ENCODE results near the gene ENTHD1. TPM values are rescaled to one million over a fixed set of nuclear protein-coding genes. Genes with fewer than 3 reads are reported as not detected.

The ENTHD1 gene
- total RNA-seq, 1 experiment from 2014 or later = not detected

GRCh38 chr22:39914584-39914983 lies 21.0 kb upstream of the ENTHD1 start:
- ChIA-PET POLR2A (no interaction called here), CTCF (no interaction called here)
- no peak overlapping the region for H3K27ac Mint-ChIP-seq (ENCODE audit: unreplicated experiment)
- Histone ChIP-seq H3K36me3 (ENCODE audit: control insufficient read depth, insufficient read depth, low read length) (no peaks in the 10 kb centered on the region), H3K27me3 (replicated peaks; ENCODE audit: control insufficient read depth, insufficient read depth, low read length) (no peaks in the 10 kb centered on the region; the same call in 1 of the 2 replicates), H3K4me3 (ENCODE audit: low read depth, low read length) (no peak overlapping the region), H3K9me3 (no peaks in the 10 kb centered on the region), H3K4me1 (no peaks in the 10 kb centered on the region)
- no peak overlapping the region for H3K4me3 Mint-ChIP-seq (ENCODE audit: unreplicated experiment)
- intact Hi-C loops (cut with micrococcal nuclease; ENCODE audit: unreplicated experiment) = no loop called here
- DNase-seq = no peak
- BruUV-seq (replicated peaks) = no TSS peak
- no peaks in the 10 kb centered on the region for H3K9me3 Mint-ChIP-seq (ENCODE audit: unreplicated experiment)
- TF ChIP-seq, protein P1, sequence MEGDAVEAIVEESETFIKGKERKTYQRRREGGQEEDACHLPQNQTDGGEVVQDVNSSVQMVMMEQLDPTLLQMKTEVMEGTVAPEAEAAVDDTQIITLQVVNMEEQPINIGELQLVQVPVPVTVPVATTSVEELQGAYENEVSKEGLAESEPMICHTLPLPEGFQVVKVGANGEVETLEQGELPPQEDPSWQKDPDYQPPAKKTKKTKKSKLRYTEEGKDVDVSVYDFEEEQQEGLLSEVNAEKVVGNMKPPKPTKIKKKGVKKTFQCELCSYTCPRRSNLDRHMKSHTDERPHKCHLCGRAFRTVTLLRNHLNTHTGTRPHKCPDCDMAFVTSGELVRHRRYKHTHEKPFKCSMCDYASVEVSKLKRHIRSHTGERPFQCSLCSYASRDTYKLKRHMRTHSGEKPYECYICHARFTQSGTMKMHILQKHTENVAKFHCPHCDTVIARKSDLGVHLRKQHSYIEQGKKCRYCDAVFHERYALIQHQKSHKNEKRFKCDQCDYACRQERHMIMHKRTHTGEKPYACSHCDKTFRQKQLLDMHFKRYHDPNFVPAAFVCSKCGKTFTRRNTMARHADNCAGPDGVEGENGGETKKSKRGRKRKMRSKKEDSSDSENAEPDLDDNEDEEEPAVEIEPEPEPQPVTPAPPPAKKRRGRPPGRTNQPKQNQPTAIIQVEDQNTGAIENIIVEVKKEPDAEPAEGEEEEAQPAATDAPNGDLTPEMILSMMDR (IDR thresholded peaks at IDR 0.05; ENCODE audit: insufficient read depth in 1 of 2, low read depth in 1 of 2, low read length in 1 of 2, severe bottlenecking in 1 of 2, unreplicated experiment in 1 of 2) = no peak
- no peaks in the 10 kb centered on the region for H3K36me3 Mint-ChIP-seq (ENCODE audit: insufficient read depth, unreplicated experiment)
- H3K27me3 Mint-ChIP-seq (ENCODE audit: insufficient read depth, unreplicated experiment) = peaks cover 19% of the 10 kb centered on the region
- no peaks in the 10 kb centered on the region for H3K4me1 Mint-ChIP-seq (ENCODE audit: low read depth, unreplicated experiment)

GRCh38 chr22:39913886-39914285 lies 20.3 kb upstream of the ENTHD1 start:
- POLR2A ChIA-PET = no interaction called here
- no peaks in the 10 kb centered on the region; the same call in 1 of the 2 replicates for H3K27me3 ChIP-seq (replicated peaks; ENCODE audit: control insufficient read depth, insufficient read depth, low read length)

DNA sequence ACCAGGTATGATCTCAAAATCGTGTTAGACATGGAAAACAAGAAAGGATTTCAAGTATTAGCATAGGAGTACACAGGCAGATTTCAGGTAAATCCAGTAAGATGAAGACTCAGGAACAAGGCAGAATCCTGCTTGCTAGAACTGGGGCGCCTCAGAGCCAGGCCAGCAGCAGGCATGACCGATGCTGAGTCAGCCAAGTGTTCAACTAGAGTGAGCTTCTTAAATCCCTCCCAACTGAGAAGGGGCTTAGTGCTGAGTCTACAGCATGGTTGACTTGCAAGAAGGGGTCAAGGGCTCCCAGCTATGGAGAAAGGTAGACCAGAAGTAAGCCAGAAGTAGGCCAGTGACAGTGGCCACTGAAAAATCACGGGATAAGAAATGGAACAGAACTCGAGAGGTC lies 19.8 kb upstream of the ENTHD1 start:
- no TSS peak for BruUV-seq (replicated peaks)

More at GRCh38 chr22:39913886-39914285, 20.3 kb upstream of the ENTHD1 start:
- H3K9me3 Mint-ChIP-seq (ENCODE audit: unreplicated experiment) = no peaks in the 10 kb centered on the region
- no peaks in the 10 kb centered on the region for H3K4me1 Mint-ChIP-seq (ENCODE audit: low read depth, unreplicated experiment)
- intact Hi-C loops (cut with micrococcal nuclease; ENCODE audit: unreplicated experiment) = no loop called here
- H3K36me3 ChIP-seq (ENCODE audit: control insufficient read depth, insufficient read depth, low read length) = no peaks in the 10 kb centered on the region
- no peaks in the 10 kb centered on the region for H3K4me1 ChIP-seq
- no peaks in the 10 kb centered on the region for H3K36me3 Mint-ChIP-seq (ENCODE audit: insufficient read depth, unreplicated experiment)
- H3K9me3 ChIP-seq = no peaks in the 10 kb centered on the region
- H3K4me3 Mint-ChIP-seq (ENCODE audit: unreplicated experiment) = no peak overlapping the region
- peaks cover 21% of the 10 kb centered on the region for H3K27me3 Mint-ChIP-seq (ENCODE audit: insufficient read depth, unreplicated experiment)
- H3K4me3 ChIP-seq (ENCODE audit: low read depth, low read length) = no peak overlapping the region
- no peak for DNase-seq
- TF ChIP-seq, protein P1 (IDR thresholded peaks at IDR 0.05; ENCODE audit: insufficient read depth in 1 of 2, low read depth in 1 of 2, low read length in 1 of 2, severe bottlenecking in 1 of 2, unreplicated experiment in 1 of 2) = no peak
- CTCF ChIA-PET = no interaction called here
- H3K27ac Mint-ChIP-seq (ENCODE audit: unreplicated experiment) = no peak overlapping the region
- BruUV-seq (replicated peaks) = no TSS peak

More for the DNA sequence above, 19.8 kb upstream of the ENTHD1 start:
- Histone ChIP-seq H3K9me3 (no peaks in the 10 kb centered on the region), H3K27me3 (replicated peaks; ENCODE audit: control insufficient read depth, insufficient read depth, low read length) (no peaks in the 10 kb centered on the region; the same call in 1 of the 2 replicates), H3K4me1 (no peaks in the 10 kb centered on the region), H3K4me3 (ENCODE audit: low read depth, low read length) (no peak overlapping the region), H3K36me3 (ENCODE audit: control insufficient read depth, insufficient read depth, low read length) (no peaks in the 10 kb centered on the region)
- no peaks in the 10 kb centered on the region for H3K4me1 Mint-ChIP-seq (ENCODE audit: low read depth, unreplicated experiment)
- ChIA-PET CTCF (no interaction called here), POLR2A (no interaction called here)
- TF ChIP-seq, protein P1 (IDR thresholded peaks at IDR 0.05; ENCODE audit: insufficient read depth in 1 of 2, low read depth in 1 of 2, low read length in 1 of 2, severe bottlenecking in 1 of 2, unreplicated experiment in 1 of 2) = no peak
- no peak overlapping the region for H3K4me3 Mint-ChIP-seq (ENCODE audit: unreplicated experiment)
- no peak for DNase-seq
- intact Hi-C loops (cut with micrococcal nuclease; ENCODE audit: unreplicated experiment) = no loop called here
- no peaks in the 10 kb centered on the region for H3K9me3 Mint-ChIP-seq (ENCODE audit: unreplicated experiment)
- H3K27me3 Mint-ChIP-seq (ENCODE audit: insufficient read depth, unreplicated experiment) = peaks cover 21% of the 10 kb centered on the region
- no peaks in the 10 kb centered on the region for H3K36me3 Mint-ChIP-seq (ENCODE audit: insufficient read depth, unreplicated experiment)
- H3K27ac Mint-ChIP-seq (ENCODE audit: unreplicated experiment) = no peak overlapping the region

All from Caco-2 (cell line).